Calu3 (cell line): ENCODE measurements around the gene MBD1. TPM values are rescaled to one million over a fixed set of nuclear protein-coding genes. Genes with fewer than 3 reads are reported as not detected.
"Not testable (repeated sequence)": the region's sequence is repeated elsewhere in the genome, so short reads cannot be mapped to it uniquely, and the experiment has no call there.

ENCODE experiments used
- BruUV-seq: library from RNA; stranded (reverse); fragments of 400-500 nt; replicated peaks from 2 replicates; lab custom pipeline; 2021; lab: Mats Ljungman, UMichigan
- CTCF ChIA-PET: fragments of 300-600 bp; sonication (Branson Sonifier 250); formaldehyde crosslinking; loops from one replicate; lab custom pipeline; 2022; ENCODE audit warnings: antibody characterized with exemption; lab: Charles Lee
- DNase-seq: peaks from one replicate; pipeline ENCODE4 v3.0.0; 2022
- H3K27ac Mint-ChIP-seq: one replicate; pipeline ENCODE4 v1.8.0; 2022; ENCODE audit warnings: mixed read lengths; ENCODE audit not compliant: unreplicated experiment
- H3K27me3 Mint-ChIP-seq: one replicate; pipeline ENCODE4 v1.8.0; 2022; ENCODE audit warnings: mixed read lengths; ENCODE audit not compliant: unreplicated experiment
- H3K36me3 Mint-ChIP-seq: one replicate; pipeline ENCODE4 v1.8.0; 2022; ENCODE audit warnings: mild to moderate bottlenecking, moderate library complexity, mixed read lengths; ENCODE audit not compliant: insufficient read depth, unreplicated experiment
- H3K4me1 Mint-ChIP-seq: one replicate; pipeline ENCODE4 v1.8.0; 2022; ENCODE audit warnings: mild to moderate bottlenecking, low read depth, mixed read lengths; ENCODE audit not compliant: unreplicated experiment
- H3K4me3 Mint-ChIP-seq: one replicate; pipeline ENCODE4 v1.8.0; 2022; ENCODE audit warnings: mild to moderate bottlenecking, low read depth, moderate library complexity, mixed read lengths; ENCODE audit not compliant: unreplicated experiment
- H3K9me3 Mint-ChIP-seq: one replicate; pipeline ENCODE4 v1.8.0; 2022; ENCODE audit warnings: low read depth, mixed read lengths; ENCODE audit not compliant: unreplicated experiment
- CTCF ChIP-seq: fragments of 200-600 bp; IDR thresholded peaks from one replicate; pipeline ENCODE4 v1.8.0; 2022; ENCODE audit warnings: antibody characterized with exemption; ENCODE audit not compliant: unreplicated experiment
- intact Hi-C: fragments of 100-400 bp; cut with micrococcal nuclease; formaldehyde crosslinking; loops from one replicate; pipeline ENCODE4 v1.10.0; 2022; ENCODE audit not compliant: unreplicated experiment
- total RNA-seq: library from RNA; stranded (reverse); gene quantifications from 2 replicates; pipeline ENCODE4 v1.2.3, GENCODE V29; 2022

Gene MBD1
- total RNA-seq, 1 experiment from 2014 or later: 70.5 TPM

GRCh38 chr18:50249576-50249975 lies 31.7 kb downstream of the MBD1 start:
- Mint-ChIP-seq H3K36me3 (no peaks in the 10 kb centered on the region), H3K9me3 (no peaks in the 10 kb centered on the region), H3K27me3 (no peaks in the 10 kb centered on the region), H3K4me1 (no peaks in the 10 kb centered on the region), H3K27ac (no peak overlapping the region), H3K4me3 (no peak overlapping the region)
- no peak for DNase-seq
- BruUV-seq: no TSS peak
- intact Hi-C loops: no loop called here
- CTCF ChIA-PET: no interaction called here
- no peak for TF ChIP-seq CTCF

DNA sequence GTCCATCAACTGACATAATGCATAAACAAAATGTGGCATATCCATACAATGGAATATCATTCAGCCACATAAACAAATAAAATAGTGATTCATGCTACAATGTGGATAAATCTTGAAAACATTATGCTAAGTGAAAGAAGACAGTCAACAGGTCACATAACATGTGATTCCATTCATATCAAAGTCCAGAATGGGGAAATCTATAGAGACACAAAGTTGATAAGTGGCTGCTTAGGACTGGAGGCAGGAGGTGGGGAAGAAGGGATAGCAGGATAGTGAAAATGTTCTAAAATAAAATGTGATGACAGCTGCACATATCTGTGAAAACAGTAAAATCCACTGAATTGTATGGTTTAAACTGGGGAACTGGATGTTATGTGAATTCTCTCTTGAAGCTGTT lies 33.8 kb downstream of the MBD1 start:
- Mint-ChIP-seq H3K4me1 (no peaks in the 10 kb centered on the region), H3K27ac (no peak overlapping the region), H3K4me3 (no peak overlapping the region), H3K9me3 (no peaks in the 10 kb centered on the region), H3K36me3 (no peaks in the 10 kb centered on the region), H3K27me3 (no peaks in the 10 kb centered on the region)
- CTCF ChIA-PET: no interaction called here
- DNase-seq: no peak
- intact Hi-C loops: no loop called here
- TF ChIP-seq CTCF: no peak
- no TSS peak for BruUV-seq

GRCh38 chr18:50241768-50242167 lies 39.6 kb downstream of the MBD1 start:
- H3K27me3 Mint-ChIP-seq, DNase-seq, CTCF ChIA-PET, BruUV-seq, H3K36me3 Mint-ChIP-seq, H3K4me1 Mint-ChIP-seq, intact Hi-C loops, H3K4me3 Mint-ChIP-seq, H3K27ac Mint-ChIP-seq: not testable (repeated sequence)
- H3K9me3 Mint-ChIP-seq: peaks cover 10% of the 10 kb centered on the region

GRCh38 chr18:50240080-50240563 lies 41.2 kb downstream of the MBD1 start:
- Mint-ChIP-seq H3K9me3 (peaks cover 15% of the 10 kb centered on the region), H3K36me3 (peaks cover 9% of the 10 kb centered on the region), H3K4me1 (peaks cover 8% of the 10 kb centered on the region), H3K27ac (peak overlapping the region; percentile 92), H3K27me3 (no peaks in the 10 kb centered on the region), H3K4me3 (peak overlapping the region; percentile 24)
- no peak for TF ChIP-seq CTCF
- no TSS peak for BruUV-seq
- peak; percentile 60 for DNase-seq
- intact Hi-C loops: no loop called here
- CTCF ChIA-PET: no interaction called here

DNA sequence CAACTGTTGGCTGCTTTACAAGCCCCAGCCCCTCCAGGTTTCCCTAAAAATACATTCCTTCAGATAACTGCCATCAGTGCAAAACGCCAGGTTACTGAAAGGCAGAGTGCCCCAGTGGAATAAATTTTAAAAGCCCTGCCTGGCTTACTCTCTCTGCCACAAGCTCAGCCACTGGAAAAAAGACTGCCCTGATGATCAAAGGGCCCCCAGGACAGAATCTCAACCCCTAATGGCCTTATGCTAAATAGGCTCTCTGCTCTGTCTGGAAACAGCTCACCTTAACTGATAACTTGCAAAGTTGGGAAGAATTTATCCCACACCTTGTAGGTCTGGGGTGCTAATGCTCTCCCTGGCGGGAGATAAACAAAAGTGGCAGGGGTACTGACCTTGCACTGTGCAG lies 48.9 kb downstream of the MBD1 start:
- H3K4me3 Mint-ChIP-seq: no peak overlapping the region
- CTCF ChIA-PET: no interaction called here
- H3K9me3 Mint-ChIP-seq: peaks cover 5% of the 10 kb centered on the region
- H3K27ac Mint-ChIP-seq: no peak overlapping the region
- no peaks in the 10 kb centered on the region for H3K4me1 Mint-ChIP-seq
- DNase-seq: no peak
- intact Hi-C loops: no loop called here
- no peak for TF ChIP-seq CTCF
- H3K27me3 Mint-ChIP-seq: no peaks in the 10 kb centered on the region
- H3K36me3 Mint-ChIP-seq: no peaks in the 10 kb centered on the region
- BruUV-seq: no TSS peak
